Measurements from ENCODE around the gene TBATA.

DNA sequence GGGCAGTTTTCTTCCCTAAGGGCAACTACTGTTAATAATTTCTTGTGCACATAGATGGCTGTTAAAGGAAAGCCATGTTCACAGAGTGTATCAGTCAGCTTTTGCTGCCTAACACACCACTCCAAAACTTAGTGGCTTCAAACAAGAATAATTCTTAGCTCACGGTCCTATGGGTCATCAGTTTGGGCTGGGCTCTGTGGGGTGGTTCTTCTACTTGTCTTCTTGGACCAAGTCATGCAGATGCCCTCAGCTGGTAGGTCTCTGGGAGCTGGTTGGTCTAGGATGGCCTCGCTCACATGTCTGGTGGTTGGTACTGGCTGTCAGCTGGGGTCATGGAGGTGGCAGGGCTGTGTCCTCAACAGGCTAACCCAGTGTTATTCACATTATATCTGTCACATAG, 39.6 kb downstream of the TBATA start:
- TF ChIP-seq, protein P1, sequence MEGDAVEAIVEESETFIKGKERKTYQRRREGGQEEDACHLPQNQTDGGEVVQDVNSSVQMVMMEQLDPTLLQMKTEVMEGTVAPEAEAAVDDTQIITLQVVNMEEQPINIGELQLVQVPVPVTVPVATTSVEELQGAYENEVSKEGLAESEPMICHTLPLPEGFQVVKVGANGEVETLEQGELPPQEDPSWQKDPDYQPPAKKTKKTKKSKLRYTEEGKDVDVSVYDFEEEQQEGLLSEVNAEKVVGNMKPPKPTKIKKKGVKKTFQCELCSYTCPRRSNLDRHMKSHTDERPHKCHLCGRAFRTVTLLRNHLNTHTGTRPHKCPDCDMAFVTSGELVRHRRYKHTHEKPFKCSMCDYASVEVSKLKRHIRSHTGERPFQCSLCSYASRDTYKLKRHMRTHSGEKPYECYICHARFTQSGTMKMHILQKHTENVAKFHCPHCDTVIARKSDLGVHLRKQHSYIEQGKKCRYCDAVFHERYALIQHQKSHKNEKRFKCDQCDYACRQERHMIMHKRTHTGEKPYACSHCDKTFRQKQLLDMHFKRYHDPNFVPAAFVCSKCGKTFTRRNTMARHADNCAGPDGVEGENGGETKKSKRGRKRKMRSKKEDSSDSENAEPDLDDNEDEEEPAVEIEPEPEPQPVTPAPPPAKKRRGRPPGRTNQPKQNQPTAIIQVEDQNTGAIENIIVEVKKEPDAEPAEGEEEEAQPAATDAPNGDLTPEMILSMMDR (conservative IDR thresholded peaks at IDR 0.05; ENCODE audit: low read depth, low read length): no peak
- no peak for TF ChIP-seq EZH2 (IDR thresholded peaks at IDR 0.05; ENCODE audit: borderline replicate concordance, low read depth, low read length, poor library complexity, severe bottlenecking)
